Chondrocyte (in vitro differentiated cells): ENCODE measurements around the gene MAPK6. TPM values are rescaled to one million over a fixed set of nuclear protein-coding genes. Genes with fewer than 3 reads are reported as not detected.

Experiments used
- DNase-seq: peaks from one replicate; pipeline ENCODE4 v3.0.0; 2021; ENCODE audit warnings: mixed read lengths, low spot score
- H3K27ac Mint-ChIP-seq: one replicate; pipeline ENCODE4 v1.8.0; 2021; ENCODE audit warnings: mild to moderate bottlenecking, moderate library complexity, mixed read lengths; ENCODE audit not compliant: unreplicated experiment
- H3K27me3 Mint-ChIP-seq: 2 replicates; pipeline ENCODE4 v1.8.0; 2021; ENCODE audit warnings: low read depth, mixed read lengths
- H3K36me3 Mint-ChIP-seq: 2 replicates; pipeline ENCODE4 v1.8.0; 2021; ENCODE audit warnings: low read depth, mixed read lengths
- H3K4me1 Mint-ChIP-seq: 2 replicates; pipeline ENCODE4 v1.8.0; 2021; ENCODE audit warnings: low read depth, mild to moderate bottlenecking, mixed read lengths
- H3K4me3 Mint-ChIP-seq: one replicate; pipeline ENCODE4 v1.8.0; 2021; ENCODE audit warnings: mild to moderate bottlenecking, moderate library complexity, mixed read lengths; ENCODE audit not compliant: unreplicated experiment
- H3K9me3 Mint-ChIP-seq: 2 replicates; pipeline ENCODE4 v1.8.0; 2021; ENCODE audit warnings: low read depth, mixed read lengths
- CTCF ChIP-seq: fragments of 200-600 bp; sonication (generic); IDR thresholded peaks from 2 replicates; pipeline ENCODE4 v1.5.0; 2021; ENCODE audit warnings: antibody characterized with exemption, mild to moderate bottlenecking, moderate library complexity
- total RNA-seq: library from RNA; stranded (reverse); gene quantifications from 3 replicates; pipeline ENCODE4 v1.2.1, GENCODE V29; 2021

MAPK6 gene
- total RNA-seq, 1 donor from 2014 or later: 59.0 TPM

DNA sequence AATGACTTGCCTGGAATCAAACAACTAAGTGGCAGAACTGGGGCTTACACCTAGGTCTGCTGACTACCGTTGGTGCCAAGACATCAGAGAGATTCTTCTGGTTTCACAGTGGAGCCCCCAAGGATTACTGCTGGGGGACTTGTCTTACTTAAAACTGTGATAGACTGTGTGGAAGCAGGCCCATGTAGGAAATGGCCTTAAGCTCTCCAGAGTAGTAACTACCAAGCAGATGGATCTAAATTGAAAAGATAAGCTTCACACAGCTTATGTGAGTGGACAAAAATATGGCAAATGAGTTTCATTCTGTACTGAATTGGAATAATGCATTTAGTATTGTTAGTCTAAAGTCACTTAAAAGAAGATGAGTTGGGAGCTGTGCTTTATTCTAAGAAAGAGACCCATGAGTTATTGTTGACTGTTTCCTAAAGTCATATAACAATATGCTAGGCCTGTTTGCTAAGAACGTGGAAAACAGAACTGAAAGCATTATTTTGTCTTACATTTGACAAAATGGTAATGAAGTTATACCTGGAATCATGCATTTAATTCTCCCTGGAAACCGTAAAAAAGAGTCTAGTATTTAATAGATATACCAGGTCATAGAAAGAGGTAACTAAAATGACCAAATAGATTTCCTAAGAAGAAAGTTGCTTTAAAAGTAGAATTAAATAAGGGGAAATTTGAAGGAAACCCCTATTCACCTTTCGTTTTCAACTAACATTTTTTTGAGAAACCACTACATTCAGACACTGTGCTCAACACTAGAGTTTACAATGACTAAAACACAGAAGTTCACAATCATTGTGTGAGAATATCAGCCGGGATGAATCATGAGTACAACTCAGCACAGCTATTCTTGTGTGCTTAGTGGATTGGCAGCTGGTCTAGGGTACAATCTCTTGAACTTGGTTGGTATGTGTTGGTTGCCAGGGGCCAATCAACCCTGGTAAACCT is 13.0 kb upstream of the MAPK6 start:
- TF ChIP-seq CTCF: no peak
- H3K4me1 Mint-ChIP-seq: peaks cover 10% of the 10 kb centered on the region
- H3K36me3 Mint-ChIP-seq: no peaks in the 10 kb centered on the region
- no peak overlapping the region for H3K27ac Mint-ChIP-seq
- H3K9me3 Mint-ChIP-seq: no peaks in the 10 kb centered on the region
- DNase-seq: no peak
- no peak overlapping the region for H3K4me3 Mint-ChIP-seq
- no peaks in the 10 kb centered on the region for H3K27me3 Mint-ChIP-seq

- Mint-ChIP-seq H3K27me3 (no peaks in the 10 kb centered on the region), H3K4me3 (no peak overlapping the region), H3K9me3 (no peaks in the 10 kb centered on the region), H3K36me3 (no peaks in the 10 kb centered on the region), H3K27ac (no peak overlapping the region), H3K4me1 (peaks cover 10% of the 10 kb centered on the region)
- DNase-seq: no peak
- no peak for TF ChIP-seq CTCF
These were observed 12.2 kb upstream of the MAPK6 start for GRCh38 chr15:52006702-52007340.

DNA sequence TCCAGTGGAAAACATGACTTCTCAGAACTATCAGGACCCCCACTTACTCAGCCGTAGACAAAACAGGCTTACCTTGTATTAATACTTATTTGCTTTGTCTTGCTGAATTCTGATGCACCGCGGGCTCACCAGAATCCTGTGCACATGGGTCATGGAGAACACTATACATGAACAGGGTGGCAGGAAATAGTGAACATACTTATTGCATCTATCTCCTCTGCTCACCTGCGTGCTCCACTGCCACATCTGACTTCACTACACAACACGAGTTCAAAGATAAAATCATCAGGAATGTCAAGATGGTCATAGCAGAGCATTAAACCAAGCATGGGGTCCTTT is 10.7 kb upstream of the MAPK6 start:
- Mint-ChIP-seq H3K27ac (no peak overlapping the region), H3K4me1 (peaks cover 10% of the 10 kb centered on the region), H3K27me3 (no peaks in the 10 kb centered on the region), H3K36me3 (no peaks in the 10 kb centered on the region), H3K9me3 (no peaks in the 10 kb centered on the region), H3K4me3 (no peak overlapping the region)
- DNase-seq: no peak
- no peak for TF ChIP-seq CTCF

DNA sequence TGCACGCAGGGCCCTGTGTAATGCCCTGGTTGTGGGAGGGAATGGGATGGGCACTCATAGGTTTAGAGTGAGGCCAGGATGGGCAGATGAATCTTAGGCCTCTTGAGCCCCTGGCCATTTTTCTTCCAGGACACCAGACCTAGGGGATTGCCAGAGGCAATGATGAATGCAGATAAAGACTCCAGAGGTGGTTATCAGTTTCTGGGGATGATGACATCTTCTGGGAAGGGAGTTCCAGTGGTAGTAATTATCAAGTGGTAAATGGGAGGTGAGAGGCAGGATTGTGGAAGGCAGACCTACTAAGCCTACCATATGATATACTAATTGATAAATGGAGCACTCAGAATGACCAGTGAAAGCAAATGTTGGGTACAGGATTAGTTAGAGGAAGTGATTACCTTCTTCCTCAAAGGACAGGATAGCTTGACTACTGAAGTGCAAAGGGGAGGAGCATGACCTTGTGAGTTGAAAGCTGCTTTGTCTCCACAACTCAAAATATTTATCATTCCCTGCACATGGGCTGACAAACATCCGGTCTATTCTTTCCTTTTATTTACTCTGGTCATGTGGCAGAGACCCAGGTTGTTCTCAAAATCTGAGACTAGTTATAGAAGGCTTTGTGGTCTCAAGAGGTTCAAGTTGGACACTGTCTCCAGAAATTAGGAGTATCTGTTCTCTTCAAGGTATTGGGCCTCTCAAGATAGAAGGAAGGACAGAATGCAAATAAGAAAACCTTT is 10.2 kb upstream of the MAPK6 start:
- no peak for TF ChIP-seq CTCF
- DNase-seq: no peak
- Mint-ChIP-seq H3K27me3 (no peaks in the 10 kb centered on the region), H3K4me1 (peaks cover 10% of the 10 kb centered on the region), H3K4me3 (no peak overlapping the region), H3K36me3 (no peaks in the 10 kb centered on the region), H3K27ac (no peak overlapping the region), H3K9me3 (no peaks in the 10 kb centered on the region)
